ENCODE results near the gene BLID.

DNA sequence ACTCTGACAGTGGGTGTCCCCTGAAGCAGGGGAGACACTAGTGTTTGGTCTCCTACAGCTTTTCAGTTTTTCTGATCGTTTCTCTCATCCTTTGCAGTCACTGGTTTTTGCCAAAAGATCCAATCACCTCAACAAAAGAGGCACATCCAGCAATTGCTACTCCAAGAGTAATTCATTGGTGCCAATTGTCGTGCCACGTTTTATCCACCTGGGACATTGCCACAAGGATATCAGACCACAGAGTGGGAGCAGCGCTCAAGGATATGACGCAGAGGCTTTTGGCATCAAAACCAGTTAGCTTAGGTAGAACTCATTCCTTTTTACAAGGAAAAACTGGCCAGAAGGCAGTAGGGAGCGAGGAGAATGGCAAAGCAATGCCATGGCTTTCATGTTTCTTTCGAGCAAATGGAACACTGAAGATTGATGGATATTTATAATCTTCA lies 40.9 kb upstream of the BLID start:
- TF ChIP-seq, protein P1, sequence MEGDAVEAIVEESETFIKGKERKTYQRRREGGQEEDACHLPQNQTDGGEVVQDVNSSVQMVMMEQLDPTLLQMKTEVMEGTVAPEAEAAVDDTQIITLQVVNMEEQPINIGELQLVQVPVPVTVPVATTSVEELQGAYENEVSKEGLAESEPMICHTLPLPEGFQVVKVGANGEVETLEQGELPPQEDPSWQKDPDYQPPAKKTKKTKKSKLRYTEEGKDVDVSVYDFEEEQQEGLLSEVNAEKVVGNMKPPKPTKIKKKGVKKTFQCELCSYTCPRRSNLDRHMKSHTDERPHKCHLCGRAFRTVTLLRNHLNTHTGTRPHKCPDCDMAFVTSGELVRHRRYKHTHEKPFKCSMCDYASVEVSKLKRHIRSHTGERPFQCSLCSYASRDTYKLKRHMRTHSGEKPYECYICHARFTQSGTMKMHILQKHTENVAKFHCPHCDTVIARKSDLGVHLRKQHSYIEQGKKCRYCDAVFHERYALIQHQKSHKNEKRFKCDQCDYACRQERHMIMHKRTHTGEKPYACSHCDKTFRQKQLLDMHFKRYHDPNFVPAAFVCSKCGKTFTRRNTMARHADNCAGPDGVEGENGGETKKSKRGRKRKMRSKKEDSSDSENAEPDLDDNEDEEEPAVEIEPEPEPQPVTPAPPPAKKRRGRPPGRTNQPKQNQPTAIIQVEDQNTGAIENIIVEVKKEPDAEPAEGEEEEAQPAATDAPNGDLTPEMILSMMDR (conservative IDR thresholded peaks at IDR 0.05), result no peak
- TF ChIP-seq EZH2 (IDR thresholded peaks at IDR 0.05; ENCODE audit: low read depth), result no peak

All from PC-9 (cell line).